ENCODE data around the gene ARHGEF26. TPM values are rescaled to one million over a fixed set of nuclear protein-coding genes. Genes with fewer than 3 reads are reported as not detected.

Gene ARHGEF26
- polyA plus RNA-seq, 1 donor (not counting 4 experiments of a cell fraction or from before 2014, with no cell fraction given), result 2.2 TPM

DNA sequence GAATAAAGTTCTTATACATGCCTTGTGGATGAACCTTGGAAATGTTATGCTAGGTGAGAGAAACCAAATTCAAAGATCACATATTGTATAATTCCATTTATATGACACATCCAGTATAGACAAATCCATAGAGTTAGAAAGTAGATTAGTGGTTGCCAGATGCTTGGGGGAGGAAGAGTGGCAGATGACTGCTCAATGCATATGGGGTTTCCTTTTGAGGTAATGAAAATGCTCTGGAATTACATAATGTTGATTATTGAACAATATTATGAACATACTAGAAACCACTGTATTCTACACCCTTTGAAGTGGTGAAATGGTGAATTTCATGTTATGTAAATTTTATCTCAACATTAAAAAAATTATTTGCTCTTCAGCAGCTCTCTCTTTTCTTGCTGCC is 102.3 kb downstream of the ARHGEF26 start:
- H3K4me1 ChIP-seq (ENCODE audit: control insufficient read depth, extremely low read depth, insufficient read depth, low read length), result no peaks in the 10 kb centered on the region
- no peaks in the 10 kb centered on the region for H4K20me1 ChIP-seq (ENCODE audit: control insufficient read depth, extremely low read depth, insufficient read depth, low read length)
- no peak overlapping the region for H3K27ac ChIP-seq (ENCODE audit: control insufficient read depth, insufficient read depth, low read length)
- TF ChIP-seq EZH2 (IDR thresholded peaks at IDR 0.05; ENCODE audit: low read length) (no peak), CTCF (optimal IDR thresholded peaks at IDR 0.05 in 1 of 3, IDR thresholded peaks at IDR 0.05 in 1 of 3, conservative IDR thresholded peaks at IDR 0.05 in 1 of 3; ENCODE audit: extremely low read depth in 1 of 3, insufficient read depth in 2 of 3, low read length in 3 of 3) (no peak)
- no peak overlapping the region for H3K4me3 ChIP-seq (ENCODE audit: control insufficient read depth in 2 of 3, extremely low read depth in 1 of 3, insufficient read depth in 2 of 3, low read depth in 1 of 3, low read length in 3 of 3)
- peaks cover 0 to 2% of the 10 kb centered on the region in 2 experiments for H3K36me3 ChIP-seq (ENCODE audit: control insufficient read depth in 2 of 2, extremely low read depth in 1 of 2, insufficient read depth in 2 of 2, low read length in 2 of 2)
- no peak overlapping the region for H2AFZ ChIP-seq (ENCODE audit: control insufficient read depth, low read length)
- H3K9ac ChIP-seq (ENCODE audit: control insufficient read depth, extremely low read depth, insufficient read depth, low read length), result no peak overlapping the region
- no peaks in the 10 kb centered on the region for H3K9me1 ChIP-seq (ENCODE audit: control insufficient read depth, extremely low read depth, insufficient read depth, low read length)
- no peaks in the 10 kb centered on the region for H3K79me2 ChIP-seq (ENCODE audit: control insufficient read depth, insufficient read depth, low read length)
- no peak overlapping the region for H3K4me2 ChIP-seq (ENCODE audit: control insufficient read depth, extremely low read depth, insufficient read depth, low read depth, low read length)
- H3K27me3 ChIP-seq (ENCODE audit: control insufficient read depth, extremely low read depth, insufficient read depth, low read length), result no peaks in the 10 kb centered on the region
- FAIRE-seq, result no peak
- dilution Hi-C loops (cut with MboI; ENCODE audit: extremely low pct_ligation_motif_present, low sequenced_read_pairs), result no loop called here
- H3K9me3 ChIP-seq (ENCODE audit: control insufficient read depth, low read depth, low read length), result no peaks in the 10 kb centered on the region
- DNase-seq (ENCODE audit: low read depth, low spot score), result no peak

DNA sequence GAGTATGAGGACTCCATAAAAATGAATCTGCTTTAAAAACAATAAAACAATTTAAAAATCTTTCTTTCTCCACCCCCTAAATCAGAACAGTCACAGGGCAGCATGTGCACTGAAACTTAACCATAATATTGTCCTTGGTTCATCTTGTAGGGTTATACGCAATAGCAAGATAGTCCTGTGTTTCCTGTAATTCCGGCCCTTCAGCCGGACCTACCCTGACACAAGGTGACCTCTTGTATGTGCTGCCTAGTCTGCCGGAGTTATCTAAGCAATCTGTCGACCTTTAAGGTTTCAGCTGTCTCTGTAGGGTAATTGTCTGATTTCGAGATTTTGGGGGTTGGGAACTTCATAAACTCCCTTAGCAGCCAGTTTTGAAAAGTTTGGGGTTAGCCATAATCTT is 103.2 kb downstream of the ARHGEF26 start:
- H3K36me3 ChIP-seq (ENCODE audit: control insufficient read depth in 2 of 2, extremely low read depth in 1 of 2, insufficient read depth in 2 of 2, low read length in 2 of 2), result peaks cover 0 to 2% of the 10 kb centered on the region in 2 experiments
- no peak for TF ChIP-seq CTCF (optimal IDR thresholded peaks at IDR 0.05 in 1 of 3, IDR thresholded peaks at IDR 0.05 in 1 of 3, conservative IDR thresholded peaks at IDR 0.05 in 1 of 3; ENCODE audit: extremely low read depth in 1 of 3, insufficient read depth in 2 of 3, low read length in 3 of 3)
- TF ChIP-seq EZH2 (IDR thresholded peaks at IDR 0.05; ENCODE audit: low read length), result no peak
- no peaks in the 10 kb centered on the region for H3K27me3 ChIP-seq (ENCODE audit: control insufficient read depth, extremely low read depth, insufficient read depth, low read length)
- H3K9ac ChIP-seq (ENCODE audit: control insufficient read depth, extremely low read depth, insufficient read depth, low read length), result no peak overlapping the region
- H3K9me1 ChIP-seq (ENCODE audit: control insufficient read depth, extremely low read depth, insufficient read depth, low read length), result no peaks in the 10 kb centered on the region
- no peak overlapping the region for H3K27ac ChIP-seq (ENCODE audit: control insufficient read depth, insufficient read depth, low read length)
- FAIRE-seq (no peak), DNase-seq (ENCODE audit: low read depth, low spot score) (no peak)
- no peak overlapping the region for H3K4me3 ChIP-seq (ENCODE audit: control insufficient read depth in 2 of 3, extremely low read depth in 1 of 3, insufficient read depth in 2 of 3, low read depth in 1 of 3, low read length in 3 of 3)
- no peak overlapping the region for H3K4me2 ChIP-seq (ENCODE audit: control insufficient read depth, extremely low read depth, insufficient read depth, low read depth, low read length)
- dilution Hi-C loops (cut with MboI; ENCODE audit: extremely low pct_ligation_motif_present, low sequenced_read_pairs), result no loop called here
- no peaks in the 10 kb centered on the region for H3K4me1 ChIP-seq (ENCODE audit: control insufficient read depth, extremely low read depth, insufficient read depth, low read length)
- H3K79me2 ChIP-seq (ENCODE audit: control insufficient read depth, insufficient read depth, low read length), result no peaks in the 10 kb centered on the region
- no peaks in the 10 kb centered on the region for H3K9me3 ChIP-seq (ENCODE audit: control insufficient read depth, low read depth, low read length)
- H2AFZ ChIP-seq (ENCODE audit: control insufficient read depth, low read length), result no peak overlapping the region
- H4K20me1 ChIP-seq (ENCODE audit: control insufficient read depth, extremely low read depth, insufficient read depth, low read length), result no peaks in the 10 kb centered on the region

All from keratinocyte (primary cell).